ENCODE results near the gene GNB4.

DNA sequence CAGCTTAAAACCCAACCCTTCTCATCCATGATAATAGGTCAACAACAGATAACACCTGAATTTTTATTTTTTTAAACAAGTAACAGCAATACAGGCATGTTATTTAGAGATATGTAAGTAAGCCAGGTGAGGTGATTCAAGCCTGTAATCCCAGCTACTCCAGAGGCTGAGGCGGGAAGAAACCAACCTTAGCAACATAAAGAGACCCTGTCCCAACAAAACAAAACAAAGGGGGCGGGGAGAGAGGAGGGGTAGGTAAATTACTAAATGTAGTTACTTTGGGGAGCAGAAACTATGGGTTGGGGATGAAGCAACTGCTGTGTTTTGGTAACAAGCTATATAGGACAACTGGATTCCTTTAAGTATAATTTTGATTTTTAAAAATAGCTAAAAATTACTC is 47.0 kb downstream of the GNB4 start:
- TF ChIP-seq POLR2AphosphoS5 (IDR thresholded peaks at IDR 0.05; ENCODE audit: low read depth, low read length): no peak
- no peak for TF ChIP-seq POLR2A (IDR thresholded peaks at IDR 0.05; ENCODE audit: low read depth, low read length)
